ENCODE data around the gene UCK2. TPM values are rescaled to one million over a fixed set of nuclear protein-coding genes. Genes with fewer than 3 reads are reported as not detected.

The UCK2 gene
- total and polyA plus RNA-seq, 12 donors = 5.4 to 22.7 (median 14.0) TPM

GRCh38 chr1:165877411-165877810, 50.0 kb downstream of the UCK2 start:
- no peaks in the 10 kb centered on the region for H3K4me1 ChIP-seq (replicated peaks in 1 of 2)
- H3K36me3 ChIP-seq (replicated peaks in 1 of 2) = no peaks in the 10 kb centered on the region
- 96 to 99% (median 97%) methylated on average over 9 of the region's 9 CpGs for WGBS, 4 donors
- no peak overlapping the region for H3K27ac ChIP-seq
- H3K4me3 ChIP-seq = no peak overlapping the region
- intact Hi-C loops (cut with DNase I) = no loop called here
- no peak for TF ChIP-seq POLR2A (IDR thresholded peaks at IDR 0.05)
- TF ChIP-seq CTCF (IDR thresholded peaks at IDR 0.05) = no peak
- no peak for DNase-seq
- no peaks in the 10 kb centered on the region for H3K27me3 ChIP-seq
- no peaks in the 10 kb centered on the region for H3K9me3 ChIP-seq (replicated peaks in 1 of 3)

GRCh38 chr1:165877940-165878556, 50.6 kb downstream of the UCK2 start:
- Histone ChIP-seq H3K27ac (no peak overlapping the region), H3K4me1 (replicated peaks in 1 of 2) (no peaks in the 10 kb centered on the region), H3K27me3 (no peaks in the 10 kb centered on the region), H3K36me3 (replicated peaks in 1 of 2) (no peaks in the 10 kb centered on the region), H3K9me3 (replicated peaks in 1 of 3) (no peaks in the 10 kb centered on the region), H3K4me3 (no peak overlapping the region)
- DNase-seq = no peak
- intact Hi-C loops (cut with DNase I) = no loop called here
- TF ChIP-seq POLR2A (IDR thresholded peaks at IDR 0.05) (no peak), CTCF (IDR thresholded peaks at IDR 0.05) (no peak)
- WGBS, 4 donors = 89 to 93% (median 90%) methylated on average over 7 of the region's 7 CpGs

GRCh38 chr1:165879946-165880345, 52.5 kb downstream of the UCK2 start:
- Histone ChIP-seq H3K36me3 (replicated peaks in 1 of 2) (no peaks in the 10 kb centered on the region), H3K4me3 (no peak overlapping the region), H3K27ac (no peak overlapping the region), H3K27me3 (no peaks in the 10 kb centered on the region), H3K9me3 (replicated peaks in 1 of 3) (no peaks in the 10 kb centered on the region), H3K4me1 (replicated peaks in 1 of 2) (peaks cover 7 to 8% of the 10 kb centered on the region in 2 donors)
- WGBS, 4 donors = 89 to 98% (median 91%) methylated on average over 4 of the region's 4 CpGs
- no peak for TF ChIP-seq CTCF (IDR thresholded peaks at IDR 0.05)
- TF ChIP-seq POLR2A (IDR thresholded peaks at IDR 0.05) = no peak
- intact Hi-C loops (cut with DNase I) = loop anchor here in 1 of 2 donors (10.0 kb wide), 1 partner anchor 45 kb away; no protein-coding TSS in a partner anchor
- no peak for DNase-seq

GRCh38 chr1:165880993-165881392, 53.6 kb downstream of the UCK2 start:
- H3K27me3 ChIP-seq = no peaks in the 10 kb centered on the region

More at GRCh38 chr1:165880993-165881392, 53.6 kb downstream of the UCK2 start:
- intact Hi-C loops (cut with DNase I) = loop anchor here in 1 of 2 donors (10.0 kb wide), 1 partner anchor 46 kb away; no protein-coding TSS in a partner anchor
- 96 to 100% (median 98%) methylated on average over 5 of the region's 5 CpGs for WGBS, 4 donors
- Histone ChIP-seq H3K36me3 (replicated peaks in 1 of 2) (no peaks in the 10 kb centered on the region), H3K9me3 (replicated peaks in 1 of 3) (no peaks in the 10 kb centered on the region), H3K4me1 (replicated peaks in 1 of 2) (peaks cover 8 to 12% of the 10 kb centered on the region in 2 donors), H3K4me3 (no peak overlapping the region), H3K27ac (no peak overlapping the region)
- DNase-seq = no peak
- TF ChIP-seq POLR2A (IDR thresholded peaks at IDR 0.05) (no peak), CTCF (IDR thresholded peaks at IDR 0.05) (no peak)

Data from adrenal gland (tissue), 12 donors.